Rectal smooth muscle tissue (tissue), 1 donor: Measurements from ENCODE around the gene PON3.

Experiments used
- H3K27ac ChIP-seq: one replicate; pipeline ENCODE4 v1.7.0; 2013; ENCODE audit warnings: low read depth, low read length, inconsistent platforms
- H3K27me3 ChIP-seq: one replicate; pipeline ENCODE4 v1.7.0; 2013; ENCODE audit warnings: low read length; ENCODE audit not compliant: control insufficient read depth, insufficient read depth
- H3K36me3 ChIP-seq: one replicate; pipeline ENCODE4 v1.7.0; 2013; ENCODE audit warnings: low read length; ENCODE audit not compliant: control insufficient read depth, insufficient read depth
- H3K4me1 ChIP-seq: one replicate; pipeline ENCODE4 v1.7.0; 2013; ENCODE audit warnings: low read length; ENCODE audit not compliant: control insufficient read depth, insufficient read depth
- H3K4me3 ChIP-seq: one replicate; pipeline ENCODE4 v1.7.0; 2013; ENCODE audit warnings: low read length
- H3K9ac ChIP-seq: one replicate; pipeline ENCODE4 v1.7.0; 2013; ENCODE audit warnings: low read length

Gene PON3

DNA sequence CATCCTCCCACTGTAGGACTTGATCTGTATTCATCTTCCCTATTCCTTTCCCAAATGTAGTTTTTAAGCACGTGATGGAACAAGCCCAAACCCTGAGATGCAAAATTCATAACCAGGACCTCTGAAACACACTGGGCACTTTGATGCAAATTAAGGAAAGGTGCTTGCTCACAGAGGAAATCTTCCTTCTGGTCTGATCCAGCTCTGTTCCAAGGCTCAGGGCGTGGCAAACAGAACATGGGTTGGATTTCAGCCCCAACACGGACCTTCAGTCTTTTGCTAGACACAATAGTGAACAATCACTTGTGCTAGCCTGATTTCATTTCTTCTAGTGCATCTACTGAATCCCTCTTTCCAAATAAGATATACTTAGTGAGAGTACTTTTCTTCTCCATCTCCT, 27.9 kb downstream of the PON3 start:
- Histone ChIP-seq H3K9ac (no peak overlapping the region), H3K36me3 (no peaks in the 10 kb centered on the region), H3K27ac (no peak overlapping the region)

DNA sequence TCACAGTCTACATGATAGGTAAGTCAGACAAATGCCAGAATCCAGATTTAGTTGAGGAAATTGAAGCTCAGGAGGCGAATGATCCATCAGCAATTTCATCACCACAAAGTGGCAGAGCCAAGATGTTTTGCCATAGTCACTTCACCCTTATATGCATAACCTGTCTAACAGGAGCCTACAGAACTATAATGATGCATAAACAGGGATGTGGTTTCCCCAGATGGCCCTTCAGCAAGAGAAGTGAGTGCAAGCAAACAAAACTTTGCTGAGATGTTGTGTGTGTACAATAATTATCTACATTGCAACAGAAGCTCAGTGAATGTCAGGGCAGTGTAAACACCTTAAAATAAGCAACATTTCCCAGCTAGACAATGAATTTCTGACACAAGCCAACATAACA, 28.6 kb downstream of the PON3 start:
- no peak overlapping the region for H3K9ac ChIP-seq
- no peaks in the 10 kb centered on the region for H3K4me1 ChIP-seq
- H3K27me3 ChIP-seq, result no peaks in the 10 kb centered on the region
- no peak overlapping the region for H3K4me3 ChIP-seq
- no peaks in the 10 kb centered on the region for H3K36me3 ChIP-seq
- H3K27ac ChIP-seq, result no peak overlapping the region

More for the DNA sequence above, 27.9 kb downstream of the PON3 start:
- Histone ChIP-seq H3K4me3 (no peak overlapping the region), H3K4me1 (no peaks in the 10 kb centered on the region), H3K27me3 (no peaks in the 10 kb centered on the region)

GRCh38 chr7:95365151-95365550, 31.0 kb downstream of the PON3 start:
- no peak overlapping the region for H3K27ac ChIP-seq
- no peaks in the 10 kb centered on the region for H3K36me3 ChIP-seq
- no peak overlapping the region for H3K9ac ChIP-seq
- no peaks in the 10 kb centered on the region for H3K27me3 ChIP-seq
- H3K4me3 ChIP-seq, result no peak overlapping the region
- no peaks in the 10 kb centered on the region for H3K4me1 ChIP-seq

DNA sequence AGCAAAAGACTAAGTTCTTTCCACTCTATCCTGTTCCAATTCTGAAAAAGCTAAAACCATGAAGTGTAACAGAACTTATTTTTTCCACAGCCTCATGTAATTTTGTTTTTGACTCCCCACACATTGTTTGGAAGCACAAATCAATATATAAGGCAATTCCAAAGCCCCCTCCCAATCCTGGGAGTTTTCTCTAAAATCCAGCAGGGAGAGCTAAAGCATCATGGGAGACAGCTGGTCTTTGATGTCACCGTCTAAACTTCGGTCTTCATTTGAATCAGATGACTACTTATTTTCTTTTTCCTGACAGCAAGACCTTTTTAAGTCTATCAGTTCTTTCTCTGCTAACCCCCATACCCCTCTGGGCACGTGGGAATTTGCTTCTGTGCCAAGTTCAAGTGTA, 38.6 kb downstream of the PON3 start:
- H3K36me3 ChIP-seq, result no peaks in the 10 kb centered on the region
- no peak overlapping the region for H3K4me3 ChIP-seq
- no peak overlapping the region for H3K9ac ChIP-seq
- H3K27me3 ChIP-seq, result no peaks in the 10 kb centered on the region
- H3K4me1 ChIP-seq, result no peaks in the 10 kb centered on the region
- H3K27ac ChIP-seq, result no peak overlapping the region

- H3K27ac ChIP-seq, result no peak overlapping the region
- no peaks in the 10 kb centered on the region for H3K4me1 ChIP-seq
- H3K36me3 ChIP-seq, result no peaks in the 10 kb centered on the region
- H3K9ac ChIP-seq, result no peak overlapping the region
- no peaks in the 10 kb centered on the region for H3K27me3 ChIP-seq
- no peak overlapping the region for H3K4me3 ChIP-seq
These were observed 53.4 kb downstream of the PON3 start for GRCh38 chr7:95342642-95343307.

- Histone ChIP-seq H3K36me3 (no peaks in the 10 kb centered on the region), H3K9ac (no peak overlapping the region), H3K27me3 (no peaks in the 10 kb centered on the region), H3K4me1 (no peaks in the 10 kb centered on the region), H3K27ac (no peak overlapping the region), H3K4me3 (no peak overlapping the region)
These were observed 54.1 kb downstream of the PON3 start for GRCh38 chr7:95342029-95342428.

GRCh38 chr7:95340491-95340890, 55.7 kb downstream of the PON3 start:
- H3K27ac ChIP-seq, result no peak overlapping the region
- no peak overlapping the region for H3K9ac ChIP-seq
- no peak overlapping the region for H3K4me3 ChIP-seq
- no peaks in the 10 kb centered on the region for H3K27me3 ChIP-seq
- no peaks in the 10 kb centered on the region for H3K36me3 ChIP-seq
- no peaks in the 10 kb centered on the region for H3K4me1 ChIP-seq

GRCh38 chr7:95338832-95339231, 57.3 kb downstream of the PON3 start:
- no peak overlapping the region for H3K9ac ChIP-seq
- no peaks in the 10 kb centered on the region for H3K36me3 ChIP-seq
- no peaks in the 10 kb centered on the region for H3K4me1 ChIP-seq
- H3K4me3 ChIP-seq, result no peak overlapping the region
- no peaks in the 10 kb centered on the region for H3K27me3 ChIP-seq
- no peak overlapping the region for H3K27ac ChIP-seq

DNA sequence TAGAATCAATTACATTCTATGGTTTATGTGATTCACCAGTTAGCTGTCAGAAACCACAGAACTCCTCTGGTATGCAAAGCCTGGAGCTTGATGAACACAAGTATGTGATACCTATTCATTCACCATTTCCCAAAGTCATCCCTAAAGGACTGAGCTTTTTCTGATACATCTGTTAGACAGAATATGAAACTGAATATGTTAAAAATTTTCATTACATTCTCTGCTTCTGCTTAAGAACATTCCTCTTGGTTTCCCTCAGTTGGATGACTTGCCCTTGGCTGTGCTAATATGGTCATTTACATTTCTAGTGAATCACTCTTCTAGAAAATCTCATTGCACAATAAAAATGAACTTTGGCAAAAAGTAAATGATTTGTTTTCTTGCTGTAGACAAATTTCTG, 61.1 kb downstream of the PON3 start:
- H3K27ac ChIP-seq, result no peak overlapping the region
- H3K4me3 ChIP-seq, result no peak overlapping the region
- H3K27me3 ChIP-seq, result no peaks in the 10 kb centered on the region
- no peaks in the 10 kb centered on the region for H3K4me1 ChIP-seq
- H3K9ac ChIP-seq, result no peak overlapping the region
- H3K36me3 ChIP-seq, result no peaks in the 10 kb centered on the region

DNA sequence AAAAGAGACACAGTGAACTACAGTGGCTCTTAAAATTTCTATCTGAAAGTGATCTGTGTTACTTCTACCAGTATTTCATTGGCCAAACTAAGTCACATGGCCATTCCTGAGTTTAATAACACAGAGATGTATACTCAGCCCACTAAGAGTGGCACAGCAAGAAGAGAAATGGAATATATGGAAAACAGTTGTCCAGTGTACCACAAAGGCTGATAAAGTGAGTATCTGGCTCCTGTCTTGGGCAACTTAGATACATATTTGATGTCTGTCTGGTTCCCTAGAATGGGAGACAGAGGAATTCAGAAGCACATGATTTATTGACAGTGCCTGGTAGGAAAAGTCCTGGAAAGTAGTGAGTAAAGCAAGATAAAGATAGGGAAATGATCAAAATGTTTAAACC, 61.7 kb downstream of the PON3 start:
- Histone ChIP-seq H3K36me3 (no peaks in the 10 kb centered on the region), H3K27ac (no peak overlapping the region), H3K4me3 (no peak overlapping the region), H3K9ac (no peak overlapping the region), H3K4me1 (no peaks in the 10 kb centered on the region), H3K27me3 (no peaks in the 10 kb centered on the region)

GRCh38 chr7:95330961-95331337, 65.2 kb downstream of the PON3 start:
- no peaks in the 10 kb centered on the region for H3K27me3 ChIP-seq
- H3K36me3 ChIP-seq, result no peaks in the 10 kb centered on the region
- H3K27ac ChIP-seq, result no peak overlapping the region
- H3K9ac ChIP-seq, result no peak overlapping the region
- H3K4me3 ChIP-seq, result no peak overlapping the region
- no peaks in the 10 kb centered on the region for H3K4me1 ChIP-seq

DNA sequence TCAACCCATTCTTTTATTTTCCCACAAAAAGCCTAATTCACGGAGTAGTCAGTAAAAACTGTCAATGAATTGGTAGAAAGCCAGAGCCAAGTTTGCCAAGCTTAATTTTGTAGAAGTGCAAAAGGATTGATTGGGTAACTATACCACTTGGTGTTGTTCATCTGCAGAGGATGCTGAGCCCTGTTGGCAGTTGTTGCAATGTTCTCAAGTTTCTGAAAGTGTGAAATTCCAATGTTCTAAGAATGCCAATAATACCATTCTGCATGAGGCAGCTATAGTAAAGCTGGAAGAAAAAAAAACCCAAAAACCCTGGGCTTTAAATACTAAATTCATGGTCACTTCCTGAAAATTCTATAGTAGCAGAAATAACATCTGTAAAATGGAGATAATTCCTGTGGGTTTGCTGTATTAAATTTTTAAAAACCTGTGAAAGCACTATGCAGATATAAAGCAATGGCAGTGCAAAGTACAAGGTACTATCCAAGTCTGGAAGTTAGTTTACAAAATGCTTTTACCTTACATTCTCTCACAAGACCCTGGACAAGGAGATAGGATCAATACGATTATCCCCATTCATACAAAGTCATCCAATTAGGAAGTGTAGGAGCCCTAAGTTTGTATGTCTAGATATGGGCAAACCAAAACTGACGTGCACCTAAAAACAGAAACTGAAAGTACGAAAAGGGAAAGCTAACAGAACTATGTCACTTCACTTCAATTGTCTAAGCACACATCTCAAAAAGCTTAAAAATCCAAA, 65.8 kb downstream of the PON3 start:
- Histone ChIP-seq H3K4me1 (no peaks in the 10 kb centered on the region), H3K27ac (no peak overlapping the region), H3K36me3 (no peaks in the 10 kb centered on the region), H3K9ac (no peak overlapping the region), H3K27me3 (no peaks in the 10 kb centered on the region), H3K4me3 (peak overlapping the region; percentile 52)

- Histone ChIP-seq H3K4me1 (no peaks in the 10 kb centered on the region), H3K27ac (no peak overlapping the region), H3K27me3 (no peaks in the 10 kb centered on the region), H3K36me3 (no peaks in the 10 kb centered on the region), H3K9ac (no peak overlapping the region), H3K4me3 (no peak overlapping the region)
These were observed 68.8 kb downstream of the PON3 start for GRCh38 chr7:95327356-95327755.
